ENCODE results near the gene DTNBP1. TPM values are rescaled to one million over a fixed set of nuclear protein-coding genes. Genes with fewer than 3 reads are reported as not detected.
A peak's percentile ranks its signal among the peaks of the same experiment; 100 is the strongest.

DTNBP1 gene
- total RNA-seq, 2 donors from 2014 or later: 18.9 to 23.2 TPM

GRCh38 chr6:15500901-15501825, 161.7 kb downstream of the DTNBP1 start:
- intact Hi-C loops (cut with DNase I): loop anchor here (5.0 to 10.0 kb wide), 2 partner anchors 121 to 124 kb away; no protein-coding TSS in a partner anchor
- ATAC-seq (no peak), DNase-seq (no peak)

GRCh38 chr6:15500078-15500740, 162.6 kb downstream of the DTNBP1 start:
- intact Hi-C loops (cut with DNase I): loop anchor here (5.0 to 10.0 kb wide), 2 partner anchors 122 to 125 kb away; no protein-coding TSS in a partner anchor
- DNase-seq (no peak), ATAC-seq (no peak)

- intact Hi-C loops (cut with DNase I): no loop called here
- DNase-seq (no peak), ATAC-seq (no peak)
Observed at GRCh38 chr6:15499591-15499990, 163.2 kb downstream of the DTNBP1 start.

- intact Hi-C loops (cut with DNase I): no loop called here
Observed at GRCh38 chr6:15499125-15499524, 163.7 kb downstream of the DTNBP1 start.

GRCh38 chr6:15498640-15499039, 164.2 kb downstream of the DTNBP1 start:
- ATAC-seq: no peak
- intact Hi-C loops (cut with DNase I): no loop called here
- no peak for DNase-seq

More at GRCh38 chr6:15499125-15499524, 163.7 kb downstream of the DTNBP1 start:
- no peak for DNase-seq
- ATAC-seq: no peak

GRCh38 chr6:15496345-15497131, 166.3 kb downstream of the DTNBP1 start:
- no peak for DNase-seq
- ATAC-seq: no peak
- intact Hi-C loops (cut with DNase I): no loop called here

GRCh38 chr6:15495375-15495901, 167.4 kb downstream of the DTNBP1 start:
- DNase-seq (peak; percentile 67), ATAC-seq (peak; percentile 85 to 87)
- intact Hi-C loops (cut with DNase I): no loop called here

- DNase-seq: no peak
- intact Hi-C loops (cut with DNase I): loop anchor here in 1 of 2 donors (5.0 kb wide), 1 partner anchor 236 kb away; no protein-coding TSS in a partner anchor
- ATAC-seq: no peak
Observed at GRCh38 chr6:15493437-15494168, 169.2 kb downstream of the DTNBP1 start.

GRCh38 chr6:15491986-15492269, 170.9 kb downstream of the DTNBP1 start:
- DNase-seq (no peak), ATAC-seq (no peak)
- intact Hi-C loops (cut with DNase I): loop anchor here in 1 of 2 donors (5.0 kb wide), 1 partner anchor 235 kb away; no protein-coding TSS in a partner anchor

- DNase-seq: peak; percentile 77
- ATAC-seq: peak; percentile 73 to 74
- intact Hi-C loops (cut with DNase I): loop anchor here in 1 of 2 donors (5.0 kb wide), 1 partner anchor 234 kb away; no protein-coding TSS in a partner anchor
Observed at GRCh38 chr6:15491255-15491985, 171.4 kb downstream of the DTNBP1 start.

- no peak for ATAC-seq
Observed at GRCh38 chr6:15490242-15491100, 172.4 kb downstream of the DTNBP1 start.

GRCh38 chr6:15489261-15489962, 173.4 kb downstream of the DTNBP1 start:
- no peak for ATAC-seq
- no peak for DNase-seq
- intact Hi-C loops (cut with DNase I): loop anchor here in 1 of 2 donors (10.0 kb wide), 1 partner anchor 435 kb away; no protein-coding TSS in a partner anchor

More at GRCh38 chr6:15490242-15491100, 172.4 kb downstream of the DTNBP1 start:
- no peak for DNase-seq
- intact Hi-C loops (cut with DNase I): loop anchor here in 1 of 2 donors (5.0 kb wide), 1 partner anchor 233 kb away; no protein-coding TSS in a partner anchor

- DNase-seq (no peak), ATAC-seq (no peak)
- intact Hi-C loops (cut with DNase I): loop anchor here in 1 of 2 donors (10.0 kb wide), 1 partner anchor 432 kb away; no protein-coding TSS in a partner anchor
Observed at GRCh38 chr6:15487262-15487661, 175.6 kb downstream of the DTNBP1 start.

GRCh38 chr6:15485936-15486335, 176.9 kb downstream of the DTNBP1 start:
- intact Hi-C loops (cut with DNase I): loop anchor here in 1 of 2 donors (10.0 kb wide), 1 partner anchor 431 kb away; no protein-coding TSS in a partner anchor
- no peak for ATAC-seq
- DNase-seq: no peak

- DNase-seq (no peak), ATAC-seq (no peak)
- intact Hi-C loops (cut with DNase I): loop anchor here in 1 of 2 donors (10.0 kb wide), 1 partner anchor 430 kb away; no protein-coding TSS in a partner anchor
Observed at GRCh38 chr6:15484821-15485220, 178.0 kb downstream of the DTNBP1 start.

GRCh38 chr6:15484140-15484539, 178.7 kb downstream of the DTNBP1 start:
- no peak for DNase-seq
- intact Hi-C loops (cut with DNase I): loop anchor here in 1 of 2 donors (10.0 kb wide), 1 partner anchor 429 kb away; no protein-coding TSS in a partner anchor
- no peak for ATAC-seq

All from left cardiac atrium (tissue), 4 donors.